Astrocyte of the cerebellum (primary cell): ENCODE data around the gene KCTD14.

Experiments used
- DNase-seq: peaks from one replicate; pipeline ENCODE4 v3.0.0-alpha.2; 2011; ENCODE audit warnings: low read depth
- H3K4me3 ChIP-seq: 2 replicates; pipeline ENCODE4 v1.5.1; 2011; ENCODE audit warnings: mild to moderate bottlenecking, low read depth, low read length, moderate library complexity
- in situ Hi-C: cut with HindIII; loops from 2 replicates; pipeline ENCODE4 v1.10.0; 2017; ENCODE audit warnings: low sequenced_read_pairs
- TF ChIP-seq, protein P1 (sequence below): IDR thresholded peaks from 2 replicates; pipeline ENCODE4 v1.5.1; 2012; ENCODE audit warnings: low read length, low read depth, moderate library complexity, mild to moderate bottlenecking; ENCODE audit errors: missing control alignments

Gene KCTD14

DNA sequence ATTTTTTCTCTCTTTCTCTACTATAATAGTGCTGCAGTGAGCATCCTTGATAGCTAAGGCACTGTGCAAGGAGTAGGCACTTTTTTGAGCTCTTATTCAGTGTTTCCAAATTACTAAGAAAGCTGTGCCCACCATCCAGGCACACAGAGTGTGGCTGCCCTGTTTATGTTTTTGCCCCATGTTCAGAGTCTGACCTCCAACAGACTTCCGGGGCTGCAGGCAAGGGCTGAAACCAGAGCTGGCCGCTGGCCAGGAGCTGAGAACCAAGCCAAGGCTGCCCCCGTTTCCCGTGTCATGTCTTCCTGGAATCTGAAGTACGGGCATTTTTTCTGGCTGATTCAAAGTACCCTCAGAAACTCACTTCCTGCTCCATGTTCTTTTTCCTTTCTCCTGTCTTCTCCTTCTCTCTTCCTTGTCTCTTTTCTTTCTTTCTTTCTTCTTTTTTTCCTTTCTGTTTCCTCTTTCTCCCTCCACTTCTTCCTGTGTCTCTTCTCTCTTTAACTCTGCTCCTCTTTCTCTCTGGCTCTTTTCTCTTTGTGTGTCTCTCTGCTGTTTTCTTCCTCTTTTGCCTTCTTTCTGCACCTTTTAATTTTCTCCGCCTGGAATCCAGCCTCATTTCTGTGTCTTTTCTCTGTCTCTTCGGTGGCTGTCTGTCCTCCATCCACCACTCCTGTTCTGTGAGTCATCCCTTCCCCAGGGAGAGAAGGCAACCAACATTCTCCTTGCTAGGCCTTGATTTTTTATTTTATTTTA lies 17.0 kb upstream of the KCTD14 start:
- H3K4me3 ChIP-seq, result no peak overlapping the region
- in situ Hi-C loops, result no loop called here
- no peak for DNase-seq
- TF ChIP-seq, protein P1, sequence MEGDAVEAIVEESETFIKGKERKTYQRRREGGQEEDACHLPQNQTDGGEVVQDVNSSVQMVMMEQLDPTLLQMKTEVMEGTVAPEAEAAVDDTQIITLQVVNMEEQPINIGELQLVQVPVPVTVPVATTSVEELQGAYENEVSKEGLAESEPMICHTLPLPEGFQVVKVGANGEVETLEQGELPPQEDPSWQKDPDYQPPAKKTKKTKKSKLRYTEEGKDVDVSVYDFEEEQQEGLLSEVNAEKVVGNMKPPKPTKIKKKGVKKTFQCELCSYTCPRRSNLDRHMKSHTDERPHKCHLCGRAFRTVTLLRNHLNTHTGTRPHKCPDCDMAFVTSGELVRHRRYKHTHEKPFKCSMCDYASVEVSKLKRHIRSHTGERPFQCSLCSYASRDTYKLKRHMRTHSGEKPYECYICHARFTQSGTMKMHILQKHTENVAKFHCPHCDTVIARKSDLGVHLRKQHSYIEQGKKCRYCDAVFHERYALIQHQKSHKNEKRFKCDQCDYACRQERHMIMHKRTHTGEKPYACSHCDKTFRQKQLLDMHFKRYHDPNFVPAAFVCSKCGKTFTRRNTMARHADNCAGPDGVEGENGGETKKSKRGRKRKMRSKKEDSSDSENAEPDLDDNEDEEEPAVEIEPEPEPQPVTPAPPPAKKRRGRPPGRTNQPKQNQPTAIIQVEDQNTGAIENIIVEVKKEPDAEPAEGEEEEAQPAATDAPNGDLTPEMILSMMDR, result no peak

DNA sequence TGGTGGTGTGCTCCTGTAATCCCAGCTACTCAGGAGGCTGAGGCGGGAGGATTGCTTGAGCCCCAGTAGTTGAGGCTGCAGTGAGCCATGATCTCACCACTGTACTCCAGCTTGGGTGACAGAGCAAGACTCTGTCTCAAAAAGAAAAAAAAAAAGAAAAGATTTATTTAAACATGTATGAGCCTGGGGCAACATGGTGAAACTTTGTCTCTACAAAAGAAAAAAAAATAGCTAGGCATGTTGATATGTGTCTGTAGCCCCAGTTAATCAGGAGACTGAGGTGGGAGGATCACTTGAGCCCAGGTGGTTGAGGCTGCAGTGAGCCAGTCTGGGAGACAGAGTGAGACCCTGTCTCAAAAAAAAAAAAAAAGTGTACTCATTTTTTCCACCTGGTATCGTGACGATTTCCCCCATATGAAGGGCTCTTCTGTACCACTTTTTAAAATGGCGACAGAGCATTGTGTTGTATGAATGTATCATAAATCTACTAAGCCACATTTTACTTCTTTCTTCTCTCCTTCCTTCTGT lies 16.4 kb upstream of the KCTD14 start:
- TF ChIP-seq, protein P1, result no peak
- no peak for DNase-seq
- in situ Hi-C loops, result no loop called here
- no peak overlapping the region for H3K4me3 ChIP-seq

DNA sequence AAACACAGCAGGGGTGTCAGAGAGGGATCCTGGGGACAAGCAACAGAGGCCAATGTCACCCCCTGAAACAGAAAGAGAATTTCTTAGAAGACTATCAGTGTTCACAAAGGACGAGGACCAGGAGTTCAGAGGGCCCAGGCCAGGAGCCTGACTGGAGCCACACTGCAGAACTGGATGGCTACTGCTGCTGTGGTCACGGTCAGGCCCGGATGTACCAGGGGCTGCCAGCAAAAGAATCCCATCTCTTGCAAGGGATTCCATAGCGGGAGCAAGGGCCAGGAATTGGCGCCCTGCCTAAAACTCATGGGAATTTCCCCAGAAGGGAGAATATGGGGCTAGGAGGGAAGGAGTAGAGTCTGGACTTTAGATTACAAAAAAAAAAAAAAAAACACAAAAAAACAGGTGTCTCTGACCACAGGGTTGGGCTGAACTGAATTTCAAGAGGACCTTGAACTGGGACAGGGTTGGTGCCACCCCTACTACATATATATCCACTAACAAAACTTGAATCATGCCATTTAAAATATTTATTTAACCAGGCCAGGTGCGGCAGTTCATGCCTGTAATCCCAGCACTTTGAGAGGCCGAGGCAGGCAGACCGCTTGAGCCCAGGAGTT lies 15.7 kb upstream of the KCTD14 start:
- in situ Hi-C loops, result no loop called here

DNA sequence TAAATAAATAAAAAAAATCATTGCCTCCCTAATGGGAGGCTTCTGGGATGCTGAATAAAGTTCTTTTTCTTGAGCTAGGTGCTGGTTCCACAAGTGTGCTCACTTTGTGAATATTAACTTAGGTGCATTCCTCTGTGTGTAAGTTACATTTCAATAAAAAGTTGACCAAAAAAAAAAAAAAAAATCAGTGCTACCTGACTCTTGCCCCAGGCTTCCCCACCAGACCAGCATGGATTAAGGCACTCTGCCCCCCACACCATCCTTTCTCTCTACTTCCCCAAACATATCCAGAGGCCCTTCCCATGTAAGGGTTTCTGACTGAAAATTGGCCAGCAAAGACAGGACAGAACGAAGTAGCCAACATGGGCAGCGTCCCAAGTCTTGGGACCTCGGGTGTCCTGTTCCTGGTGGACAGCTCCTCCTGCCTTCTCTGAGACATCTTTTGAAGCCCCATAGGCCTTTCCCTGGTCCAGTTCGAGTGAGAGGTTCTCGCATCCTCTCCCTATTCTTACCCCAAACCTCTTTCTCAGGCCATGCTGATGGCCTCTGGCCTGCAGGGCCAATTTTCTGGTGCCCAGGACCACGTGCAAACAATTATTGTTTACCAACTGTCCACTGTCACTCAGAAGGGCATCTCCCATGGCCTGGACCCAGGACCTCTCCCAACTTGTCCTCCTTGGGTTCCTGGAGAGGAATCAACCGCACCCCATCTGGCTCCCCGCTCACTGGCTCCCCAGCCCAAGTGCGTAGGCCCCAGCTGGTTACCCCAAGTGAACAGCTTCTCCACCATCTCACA lies 14.9 kb upstream of the KCTD14 start:
- in situ Hi-C loops, result no loop called here
- H3K4me3 ChIP-seq, result no peak overlapping the region
- DNase-seq, result no peak
- TF ChIP-seq, protein P1, result no peak

More for the DNA sequence above, 15.7 kb upstream of the KCTD14 start:
- H3K4me3 ChIP-seq, result no peak overlapping the region
- TF ChIP-seq, protein P1, result no peak
- DNase-seq, result no peak

DNA sequence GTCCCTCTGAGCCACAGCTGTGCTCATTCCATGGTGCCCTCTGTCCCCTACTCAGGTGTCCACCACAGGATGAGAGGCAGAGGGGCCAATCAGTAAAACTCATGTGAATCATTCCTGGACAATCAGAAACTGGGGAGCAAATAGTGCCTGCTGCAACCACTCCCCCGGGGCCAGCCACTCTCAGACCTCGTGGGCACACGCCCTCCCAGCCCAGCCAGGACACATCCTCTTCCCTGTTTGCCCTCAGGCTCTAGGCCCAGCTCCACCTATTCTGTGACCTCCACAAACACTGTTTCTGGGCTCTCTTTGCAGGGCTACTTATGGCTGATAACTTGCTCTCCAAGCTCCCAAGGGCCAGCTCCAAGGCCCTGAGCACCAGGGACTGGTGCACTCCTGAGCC lies 14.0 kb upstream of the KCTD14 start:
- in situ Hi-C loops, result no loop called here
- DNase-seq, result no peak
- H3K4me3 ChIP-seq, result no peak overlapping the region
- TF ChIP-seq, protein P1, result no peak

DNA sequence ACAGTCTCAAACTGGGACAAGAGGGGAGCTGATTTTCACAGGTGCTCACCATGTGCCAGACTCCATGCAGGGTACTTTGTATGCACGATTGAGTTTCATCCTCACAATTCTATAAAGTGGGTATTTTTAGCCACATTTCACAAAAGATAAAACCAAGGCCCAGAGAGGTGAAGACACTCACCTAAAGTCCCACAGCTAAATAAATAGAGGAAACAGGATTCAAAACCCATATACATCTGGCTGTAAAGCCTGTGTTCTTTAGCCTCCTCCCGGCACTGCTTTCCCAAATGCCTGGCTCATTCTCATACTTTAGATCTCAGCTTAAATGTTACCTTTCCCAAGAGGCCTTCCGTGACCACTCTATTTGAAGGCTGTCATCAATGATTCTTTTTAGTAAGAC lies 13.2 kb upstream of the KCTD14 start:
- no peak for DNase-seq
- in situ Hi-C loops, result no loop called here
- no peak overlapping the region for H3K4me3 ChIP-seq
- TF ChIP-seq, protein P1, result no peak
